Mucosa of stomach (tissue), 1 donor: ENCODE results near the gene PACS2.

Experiments used
- H3K27me3 ChIP-seq: one replicate; pipeline ENCODE4 v1.7.0; 2013; ENCODE audit warnings: mild to moderate bottlenecking, low read length; ENCODE audit not compliant: control insufficient read depth, insufficient read depth
- H3K36me3 ChIP-seq: one replicate; pipeline ENCODE4 v1.7.0; 2013; ENCODE audit warnings: low read length; ENCODE audit not compliant: control insufficient read depth, insufficient read depth
- H3K4me1 ChIP-seq: one replicate; pipeline ENCODE4 v1.7.0; 2013; ENCODE audit warnings: mild to moderate bottlenecking, low read length; ENCODE audit not compliant: control insufficient read depth, insufficient read depth
- H3K4me3 ChIP-seq: one replicate; pipeline ENCODE4 v1.7.0; 2013; ENCODE audit warnings: low read length
- H3K9ac ChIP-seq: one replicate; pipeline ENCODE4 v1.7.0; 2013; ENCODE audit warnings: mild to moderate bottlenecking, low read length, moderate library complexity
- H3K9me3 ChIP-seq: one replicate; pipeline ENCODE4 v1.7.0; 2013; ENCODE audit warnings: mild to moderate bottlenecking, low read length, moderate library complexity; ENCODE audit not compliant: control insufficient read depth
- donor health status: Pancreatic carcinoma.

The PACS2 gene

GRCh38 chr14:105309371-105309770, 5.2 kb upstream of the PACS2 start:
- H3K27me3 ChIP-seq: no peaks in the 10 kb centered on the region
- peak overlapping the region; percentile 25 for H3K9ac ChIP-seq
- no peaks in the 10 kb centered on the region for H3K9me3 ChIP-seq
- H3K4me3 ChIP-seq: no peak overlapping the region
- no peaks in the 10 kb centered on the region for H3K36me3 ChIP-seq
- peaks cover 5% of the 10 kb centered on the region for H3K4me1 ChIP-seq

- Histone ChIP-seq H3K27me3 (no peaks in the 10 kb centered on the region), H3K4me1 (peaks cover 17% of the 10 kb centered on the region), H3K36me3 (no peaks in the 10 kb centered on the region), H3K4me3 (no peak overlapping the region), H3K9me3 (no peaks in the 10 kb centered on the region), H3K9ac (no peak overlapping the region)
These were observed 2.7 kb upstream of the PACS2 start for GRCh38 chr14:105311838-105312237.

DNA sequence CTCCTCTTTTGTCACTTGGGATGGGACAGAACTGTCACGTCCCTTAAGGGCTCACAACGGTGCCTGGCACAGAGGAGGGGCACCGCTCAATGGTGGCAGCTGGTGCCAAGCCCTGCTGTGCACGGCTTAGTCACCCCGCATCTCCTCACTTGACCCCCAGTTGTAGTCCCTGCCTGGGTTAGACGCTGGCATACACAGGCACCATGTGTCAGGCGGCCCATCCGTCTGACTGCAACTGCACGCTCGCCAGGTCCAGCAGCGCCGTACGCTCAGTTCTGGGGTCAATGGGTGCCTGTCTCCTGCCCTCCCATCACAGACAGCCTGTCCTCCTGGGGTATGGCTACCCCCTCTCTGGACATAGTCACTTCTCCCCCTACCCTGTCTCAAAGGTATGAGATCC, 1.6 kb upstream of the PACS2 start:
- H3K9me3 ChIP-seq: no peaks in the 10 kb centered on the region
- H3K4me3 ChIP-seq: no peak overlapping the region
- no peak overlapping the region for H3K9ac ChIP-seq
- H3K4me1 ChIP-seq: peaks cover 17% of the 10 kb centered on the region
- H3K27me3 ChIP-seq: no peaks in the 10 kb centered on the region
- H3K36me3 ChIP-seq: no peaks in the 10 kb centered on the region

- Histone ChIP-seq H3K36me3 (no peaks in the 10 kb centered on the region), H3K4me1 (peaks cover 17% of the 10 kb centered on the region), H3K9ac (peak overlapping the region; percentile 62), H3K9me3 (no peaks in the 10 kb centered on the region), H3K4me3 (peak overlapping the region; percentile 31), H3K27me3 (no peaks in the 10 kb centered on the region)
These were observed 914 bp upstream of the PACS2 start for GRCh38 chr14:105313381-105314286.

DNA sequence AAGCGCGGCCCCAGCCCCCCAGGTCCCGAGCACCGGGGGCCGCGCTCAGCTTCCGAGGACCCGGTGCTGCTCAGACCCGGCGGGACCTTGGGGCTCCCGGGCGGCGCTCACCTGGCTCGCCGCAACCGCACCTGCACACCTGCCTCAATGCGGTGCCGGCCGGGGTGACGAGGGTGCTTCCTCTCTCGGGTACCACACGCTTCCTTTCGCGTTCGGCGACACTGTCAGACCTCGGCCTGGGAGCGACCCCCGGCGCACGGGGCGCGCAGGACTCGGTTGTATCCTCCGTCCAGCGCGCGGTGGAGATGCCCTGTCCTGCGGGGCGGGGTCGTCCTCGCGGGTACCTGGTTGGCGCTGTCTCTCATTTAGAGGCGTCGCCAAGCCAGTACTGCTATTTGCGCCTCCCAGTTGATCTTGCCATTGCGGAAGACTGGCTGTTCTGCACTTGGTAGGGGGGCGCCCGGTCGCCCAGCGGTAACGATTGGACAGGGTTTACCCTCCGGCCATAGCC, 718 bp downstream of the PACS2 start:
- no peaks in the 10 kb centered on the region for H3K9me3 ChIP-seq
- peaks cover 17% of the 10 kb centered on the region for H3K4me1 ChIP-seq
- no peak overlapping the region for H3K4me3 ChIP-seq
- peak overlapping the region; percentile 43 for H3K9ac ChIP-seq
- H3K27me3 ChIP-seq: no peaks in the 10 kb centered on the region
- no peaks in the 10 kb centered on the region for H3K36me3 ChIP-seq

DNA sequence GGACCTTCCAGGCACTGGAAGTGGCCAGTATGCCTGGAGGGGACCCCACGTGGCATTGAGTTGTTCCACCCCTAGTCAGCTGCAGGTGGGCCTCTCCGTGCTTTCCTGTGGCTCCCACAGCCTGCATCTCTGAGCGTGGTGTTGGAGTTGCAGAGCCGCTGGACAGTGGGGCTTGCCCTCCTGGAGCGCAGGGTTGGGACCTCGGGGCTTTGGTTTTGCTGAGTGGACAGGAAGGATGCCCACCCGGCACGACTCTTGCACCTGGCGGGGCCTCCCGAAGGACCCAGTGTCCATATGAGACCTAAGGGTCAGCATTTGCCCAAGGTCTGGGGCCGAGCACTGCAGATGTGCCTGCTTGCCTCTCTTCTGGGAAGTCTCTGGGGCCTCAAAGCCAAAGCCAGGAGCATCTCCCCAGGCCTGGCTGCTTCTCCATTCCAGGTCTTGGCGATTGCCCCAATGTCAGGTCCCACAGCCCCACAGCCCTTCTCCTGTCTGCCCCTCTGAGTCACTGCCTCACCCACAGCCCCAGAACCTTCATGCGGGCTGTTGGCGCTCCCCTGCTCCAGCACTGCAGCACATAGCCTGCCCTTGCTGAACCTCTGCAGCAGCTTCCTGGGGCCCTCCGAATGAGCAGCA, 1.5 kb downstream of the PACS2 start:
- H3K4me3 ChIP-seq: no peak overlapping the region
- peak overlapping the region; percentile 43 for H3K9ac ChIP-seq
- peaks cover 17% of the 10 kb centered on the region for H3K4me1 ChIP-seq
- no peaks in the 10 kb centered on the region for H3K9me3 ChIP-seq
- no peaks in the 10 kb centered on the region for H3K27me3 ChIP-seq
- H3K36me3 ChIP-seq: no peaks in the 10 kb centered on the region

- Histone ChIP-seq H3K27me3 (no peaks in the 10 kb centered on the region), H3K9ac (no peak overlapping the region), H3K4me3 (no peak overlapping the region), H3K4me1 (peaks cover 17% of the 10 kb centered on the region), H3K9me3 (no peaks in the 10 kb centered on the region), H3K36me3 (no peaks in the 10 kb centered on the region)
These were observed 2.0 kb downstream of the PACS2 start for GRCh38 chr14:105316577-105316941.

GRCh38 chr14:105316968-105317510, 2.5 kb downstream of the PACS2 start:
- Histone ChIP-seq H3K27me3 (no peaks in the 10 kb centered on the region), H3K36me3 (no peaks in the 10 kb centered on the region), H3K4me3 (no peak overlapping the region), H3K9me3 (no peaks in the 10 kb centered on the region), H3K9ac (no peak overlapping the region), H3K4me1 (peaks cover 17% of the 10 kb centered on the region)

DNA sequence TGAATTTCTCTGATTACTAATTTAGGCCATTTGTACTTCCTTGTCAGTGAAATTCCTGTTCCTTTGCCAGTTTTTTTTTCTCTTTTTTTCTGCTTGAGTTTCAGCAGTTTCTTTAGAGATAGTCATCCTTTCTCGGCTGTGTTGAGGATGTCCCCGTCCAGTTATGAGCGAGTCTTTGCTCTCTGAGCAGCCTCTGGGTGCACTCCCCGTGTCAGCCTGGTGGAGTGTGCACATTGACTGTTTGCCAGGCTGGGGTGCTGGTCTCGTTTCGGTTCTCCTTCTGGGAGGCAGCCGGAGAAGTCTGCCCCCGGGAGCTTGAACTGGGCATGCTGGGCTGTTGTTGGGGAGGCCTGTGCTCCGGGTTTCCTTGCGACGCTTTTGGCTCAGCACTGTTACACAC, 3.0 kb downstream of the PACS2 start:
- no peak overlapping the region for H3K4me3 ChIP-seq

GRCh38 chr14:105322791-105323556, 8.4 kb downstream of the PACS2 start:
- H3K4me3 ChIP-seq: no peak overlapping the region
- H3K4me1 ChIP-seq: no peaks in the 10 kb centered on the region
- no peaks in the 10 kb centered on the region for H3K9me3 ChIP-seq
- H3K36me3 ChIP-seq: no peaks in the 10 kb centered on the region
- no peak overlapping the region for H3K9ac ChIP-seq
- H3K27me3 ChIP-seq: no peaks in the 10 kb centered on the region

More for the DNA sequence above, 3.0 kb downstream of the PACS2 start:
- H3K36me3 ChIP-seq: no peaks in the 10 kb centered on the region
- peak overlapping the region; percentile 15 for H3K9ac ChIP-seq
- peaks cover 17% of the 10 kb centered on the region for H3K4me1 ChIP-seq
- no peaks in the 10 kb centered on the region for H3K27me3 ChIP-seq
- H3K9me3 ChIP-seq: no peaks in the 10 kb centered on the region

GRCh38 chr14:105323663-105324062, 9.1 kb downstream of the PACS2 start:
- Histone ChIP-seq H3K9ac (no peak overlapping the region), H3K27me3 (no peaks in the 10 kb centered on the region), H3K36me3 (no peaks in the 10 kb centered on the region), H3K9me3 (no peaks in the 10 kb centered on the region), H3K4me1 (no peaks in the 10 kb centered on the region), H3K4me3 (no peak overlapping the region)
